Fibroblast of lung (primary cell): ENCODE data around the gene SLC9A1.

ENCODE experiments used
- CTCF ChIP-seq, 2 donors: IDR thresholded peaks in 1 of 2; conservative IDR thresholded peaks in 1 of 2; 1 replicate in 1 of 2; 2 replicates in 1 of 2; pipeline ENCODE4 v1.5.1; 2011 to 2012; ENCODE audit warnings: low read length in 2 of 2, control low read depth in 1 of 2, inconsistent platforms in 1 of 2, low read depth in 1 of 2, mild to moderate bottlenecking in 1 of 2
- EZH2 ChIP-seq: IDR thresholded peaks from 2 replicates; pipeline ENCODE4 v1.5.1; 2012; ENCODE audit warnings: low read length, control low read depth, mild to moderate bottlenecking; ENCODE audit errors: missing control alignments

GRCh38 chr1:27147842-27148518, 6.9 kb downstream of the SLC9A1 start:
- TF ChIP-seq CTCF (conservative IDR thresholded peaks at IDR 0.05 in 1 of 2, IDR thresholded peaks at IDR 0.05 in 1 of 2; ENCODE audit: low read depth in 1 of 2, low read length in 2 of 2), result no peak
- TF ChIP-seq EZH2, result no peak
